HG02884 (cell line): Measurements from ENCODE around the gene TMEM161B.
A peak's percentile ranks its signal among the peaks of the same experiment; 100 is the strongest.
"Not testable (repeated sequence)": the region's sequence is repeated elsewhere in the genome, so short reads cannot be mapped to it uniquely, and the experiment has no call there.

Experiments used
- ATAC-seq: cut with Tn5 transposase; IDR thresholded peaks from one replicate; pipeline ENCODE4 v1.9.1; 2021; ENCODE audit warnings: mild to moderate bottlenecking, moderate library complexity; ENCODE audit not compliant: unreplicated experiment

The TMEM161B gene

DNA sequence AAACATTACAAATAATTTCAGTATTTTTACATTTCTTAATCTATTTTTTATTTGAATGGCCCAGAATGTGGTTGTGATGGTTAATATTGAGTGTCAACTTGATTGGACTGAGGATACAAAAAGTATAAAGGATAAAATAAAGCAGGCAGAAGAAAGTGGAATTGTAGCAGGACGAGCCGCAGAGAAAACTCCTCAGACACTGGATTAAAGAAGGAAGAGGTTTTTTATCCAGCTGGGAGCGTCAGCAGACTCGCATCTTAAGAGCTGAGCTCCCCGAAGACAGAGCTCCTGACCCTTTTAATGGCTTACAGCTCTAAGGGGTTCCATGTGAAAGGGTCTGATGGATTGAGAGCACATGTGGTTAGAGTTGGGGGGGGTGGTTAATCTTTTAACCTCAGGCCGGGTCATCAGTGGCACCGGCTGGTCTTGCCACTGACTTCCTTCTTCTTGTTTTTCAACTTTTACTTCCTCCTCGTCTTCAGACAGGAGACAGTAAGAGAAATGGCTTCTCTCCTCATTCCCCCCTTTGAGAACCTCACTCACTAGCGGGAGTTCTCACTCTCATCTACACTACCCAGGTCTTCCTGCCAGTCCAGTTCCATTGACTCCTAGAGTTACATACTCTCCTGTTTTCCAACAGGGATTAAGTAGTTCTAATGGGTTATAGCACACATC is 80.0 kb downstream of the TMEM161B start:
- ATAC-seq = no peak

- ATAC-seq = peak; percentile 44
These were observed 85.4 kb downstream of the TMEM161B start for GRCh38 chr5:88183255-88183654.

GRCh38 chr5:88177486-88177885 is 91.2 kb downstream of the TMEM161B start:
- ATAC-seq = not testable (repeated sequence)

DNA sequence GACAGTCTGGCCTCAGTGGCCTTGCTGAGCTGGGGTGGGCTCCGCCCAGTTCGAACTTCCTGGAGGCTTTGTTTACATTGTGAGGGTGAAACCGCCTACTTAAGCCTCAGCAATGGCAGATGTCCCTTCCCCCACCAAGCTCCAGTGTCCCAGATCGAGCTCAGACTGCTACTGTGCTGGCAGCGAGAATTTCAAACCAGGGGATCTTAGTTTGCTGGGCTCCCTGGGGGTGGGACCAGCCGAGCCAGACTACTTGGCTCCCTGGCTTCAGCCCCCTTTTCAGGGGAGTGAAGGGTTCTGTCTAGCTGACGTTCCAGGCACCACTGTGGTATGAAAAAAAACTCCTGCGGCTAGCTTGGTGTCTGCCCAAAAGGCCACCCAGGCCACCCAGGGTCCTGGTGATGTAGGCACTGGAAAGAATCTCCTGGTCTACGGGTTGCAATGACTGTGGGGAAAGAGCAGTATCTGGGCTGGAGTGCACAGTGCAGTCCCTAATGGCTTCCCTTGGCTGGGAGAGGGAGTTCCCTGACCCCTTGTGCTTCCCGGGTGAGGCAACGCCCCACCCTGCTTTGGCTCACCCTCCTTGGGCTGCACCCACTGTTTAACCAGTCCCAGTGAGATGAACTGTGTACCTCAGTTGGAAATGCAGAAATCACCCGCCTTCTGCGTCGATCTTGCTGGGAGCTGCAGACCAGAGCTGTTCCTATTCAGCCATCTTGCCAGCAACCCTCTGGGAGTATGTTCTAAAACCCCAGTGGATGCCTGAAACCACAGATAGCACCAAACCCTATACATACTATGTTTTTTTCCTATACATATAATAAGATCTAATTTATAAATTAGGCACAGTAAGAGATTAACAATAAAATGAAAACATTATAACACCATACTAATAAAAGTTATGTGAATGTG is 95.5 kb downstream of the TMEM161B start:
- no peak for ATAC-seq

DNA sequence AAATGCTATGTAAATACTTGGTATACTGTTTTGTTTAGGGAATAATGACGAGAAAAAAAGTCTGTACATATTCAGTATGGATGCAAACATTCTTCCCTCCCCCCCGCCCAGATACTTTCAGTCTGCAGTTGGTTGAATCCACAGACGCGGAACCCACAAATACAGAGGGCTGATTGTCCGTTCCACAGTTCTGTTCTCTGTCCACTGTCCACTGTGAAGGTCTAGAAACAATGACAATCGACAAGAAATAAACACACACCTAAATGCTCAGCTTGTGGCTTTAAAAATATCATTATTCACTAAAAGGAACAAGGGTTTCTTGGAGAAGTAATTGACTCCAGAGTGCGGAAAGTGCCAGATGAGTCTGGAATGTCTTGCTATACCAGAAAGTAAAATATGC is 109.1 kb downstream of the TMEM161B start:
- ATAC-seq = no peak

DNA sequence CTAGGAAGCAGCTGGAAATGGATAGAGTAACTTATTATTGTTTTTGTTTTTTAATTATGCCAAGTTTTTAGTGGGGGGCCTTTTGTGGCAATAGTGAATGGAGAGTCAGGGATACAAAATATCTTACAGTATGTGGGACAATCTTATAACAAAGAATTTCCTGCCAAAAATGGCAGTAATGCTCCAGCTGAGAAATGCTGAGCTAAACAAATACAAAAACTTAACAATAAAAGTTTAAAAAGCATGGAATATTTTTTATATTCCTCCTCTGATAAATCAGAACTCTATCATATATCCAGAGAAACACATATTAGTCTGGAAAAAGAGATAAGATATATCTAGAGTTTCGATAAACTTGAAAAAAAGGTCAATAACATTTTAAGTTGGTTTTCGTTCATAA is 110.6 kb downstream of the TMEM161B start:
- ATAC-seq = no peak

- ATAC-seq = no peak
These were observed 113.8 kb downstream of the TMEM161B start for GRCh38 chr5:88154891-88155290.

DNA sequence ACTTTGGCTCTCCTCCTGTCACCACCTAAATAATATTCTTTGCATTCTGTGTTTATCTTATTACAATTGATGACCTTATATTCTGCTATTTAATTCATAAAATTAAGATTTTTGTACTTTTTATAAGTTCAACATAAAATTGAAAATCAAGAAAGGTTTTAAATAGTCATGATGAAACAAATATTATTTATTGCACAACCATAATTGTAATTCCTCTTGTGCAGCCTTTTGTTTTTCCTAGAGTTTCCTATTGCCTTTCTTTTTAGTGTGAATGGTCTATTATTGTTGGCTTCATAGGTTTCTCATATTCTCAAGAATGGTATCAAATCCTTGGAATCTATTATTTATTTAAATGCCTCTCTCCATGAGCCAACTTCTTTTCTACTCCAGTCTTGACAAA is 117.9 kb downstream of the TMEM161B start:
- no peak for ATAC-seq

DNA sequence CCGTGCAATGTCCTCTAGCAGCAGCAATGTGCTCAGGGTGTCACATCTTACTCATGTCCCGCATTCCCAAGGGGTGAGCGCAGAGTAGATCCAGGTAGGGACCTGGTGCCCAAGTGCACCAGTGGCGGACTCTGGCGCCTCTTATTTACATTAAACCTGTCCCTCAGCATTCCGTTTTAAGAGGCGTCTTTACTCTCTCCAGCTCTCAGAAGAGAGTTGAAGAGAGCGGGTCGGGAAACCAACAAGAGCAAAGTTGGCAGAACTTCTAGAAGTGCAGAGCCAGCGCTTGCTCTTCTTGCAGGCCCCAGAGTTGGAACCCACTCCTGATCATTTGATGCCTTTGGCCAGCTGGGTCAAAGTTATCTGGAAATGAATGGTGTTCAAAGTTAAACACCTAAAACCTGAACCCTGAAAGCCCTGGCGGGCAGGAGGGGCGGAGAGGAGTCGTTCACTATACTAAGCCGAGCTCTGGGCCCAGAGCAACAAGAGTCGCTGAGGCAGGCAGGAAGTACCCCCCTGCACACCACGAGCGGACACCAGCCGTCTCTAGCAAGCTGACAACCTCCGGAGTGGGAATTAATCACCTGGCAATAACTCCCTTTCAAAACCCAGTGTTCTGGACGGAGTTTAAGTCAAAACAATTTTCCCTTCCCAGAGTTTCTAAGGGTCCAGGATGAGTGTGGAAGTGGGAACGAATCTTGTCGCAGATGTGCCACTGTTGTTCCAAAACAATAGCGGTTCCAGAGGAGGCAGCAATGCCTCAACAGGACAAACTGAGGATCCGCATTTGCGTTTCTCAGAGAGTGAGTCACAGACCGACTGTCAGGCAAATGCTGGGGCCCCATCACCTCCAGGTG is 122.8 kb downstream of the TMEM161B start:
- ATAC-seq = no peak

- ATAC-seq = no peak
These were observed 123.4 kb downstream of the TMEM161B start for GRCh38 chr5:88145221-88145610.
